ENCODE results near the gene CDH23. TPM values are rescaled to one million over a fixed set of nuclear protein-coding genes. Genes with fewer than 3 reads are reported as not detected.

The CDH23 gene
- total RNA-seq, 1 experiment from 2014 or later: not detected

DNA sequence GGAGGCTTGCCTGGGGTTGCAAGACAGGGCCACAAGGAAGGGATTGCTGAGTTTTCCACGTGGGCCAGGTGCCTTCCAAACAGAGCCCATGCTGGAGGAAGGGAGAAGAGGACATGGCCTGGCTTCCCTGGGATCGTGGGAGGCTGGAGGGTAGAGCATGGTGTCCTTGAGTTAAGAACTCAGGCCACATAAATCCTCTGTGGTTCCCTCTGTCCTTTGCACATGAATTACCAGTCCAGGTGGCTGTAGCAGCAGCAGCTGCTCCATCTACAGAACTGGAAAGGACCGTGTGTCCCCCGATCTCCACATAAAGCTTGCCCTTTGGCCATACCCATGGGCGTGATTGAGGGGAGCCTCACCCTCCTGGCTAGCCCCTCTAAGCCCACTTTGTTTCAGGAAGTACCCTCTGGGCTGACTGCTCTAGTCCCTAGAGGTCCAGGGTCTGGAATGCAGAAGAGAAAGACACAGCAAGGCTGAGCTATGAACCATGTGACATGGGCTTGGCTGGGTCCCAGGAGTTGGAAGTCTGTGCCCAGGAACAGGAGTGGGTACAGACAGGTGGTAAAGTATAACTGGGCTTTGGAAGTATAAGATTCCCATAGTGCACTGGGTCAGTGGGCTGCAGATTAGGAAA is 237.9 kb downstream of the CDH23 start:
- no peaks in the 10 kb centered on the region for H3K36me3 ChIP-seq (ENCODE audit: low read depth, low read length)
- no peaks in the 10 kb centered on the region for H3K9me3 ChIP-seq (ENCODE audit: low read length)
- no peaks in the 10 kb centered on the region for H4K20me1 ChIP-seq (ENCODE audit: low read length)
- no peak overlapping the region for H3K4me3 ChIP-seq (ENCODE audit: low read length)
- no peaks in the 10 kb centered on the region for H3F3A ChIP-seq (ENCODE audit: low read length, unreplicated experiment)
- no peak overlapping the region for H3K27ac ChIP-seq (ENCODE audit: low read length)
- ATAC-seq (no peak), DNase-seq (no peak)
- no peaks in the 10 kb centered on the region for H3K79me2 ChIP-seq (ENCODE audit: low read length)
- intact Hi-C loops (cut with micrococcal nuclease): no loop called here
- TF ChIP-seq, protein P1, sequence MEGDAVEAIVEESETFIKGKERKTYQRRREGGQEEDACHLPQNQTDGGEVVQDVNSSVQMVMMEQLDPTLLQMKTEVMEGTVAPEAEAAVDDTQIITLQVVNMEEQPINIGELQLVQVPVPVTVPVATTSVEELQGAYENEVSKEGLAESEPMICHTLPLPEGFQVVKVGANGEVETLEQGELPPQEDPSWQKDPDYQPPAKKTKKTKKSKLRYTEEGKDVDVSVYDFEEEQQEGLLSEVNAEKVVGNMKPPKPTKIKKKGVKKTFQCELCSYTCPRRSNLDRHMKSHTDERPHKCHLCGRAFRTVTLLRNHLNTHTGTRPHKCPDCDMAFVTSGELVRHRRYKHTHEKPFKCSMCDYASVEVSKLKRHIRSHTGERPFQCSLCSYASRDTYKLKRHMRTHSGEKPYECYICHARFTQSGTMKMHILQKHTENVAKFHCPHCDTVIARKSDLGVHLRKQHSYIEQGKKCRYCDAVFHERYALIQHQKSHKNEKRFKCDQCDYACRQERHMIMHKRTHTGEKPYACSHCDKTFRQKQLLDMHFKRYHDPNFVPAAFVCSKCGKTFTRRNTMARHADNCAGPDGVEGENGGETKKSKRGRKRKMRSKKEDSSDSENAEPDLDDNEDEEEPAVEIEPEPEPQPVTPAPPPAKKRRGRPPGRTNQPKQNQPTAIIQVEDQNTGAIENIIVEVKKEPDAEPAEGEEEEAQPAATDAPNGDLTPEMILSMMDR (conservative IDR thresholded peaks at IDR 0.05; ENCODE audit: low read depth, low read length): no peak
- TF ChIP-seq EZH2phosphoT487 (IDR thresholded peaks at IDR 0.05; ENCODE audit: borderline replicate concordance, low read length): no peak
- no peak for TF ChIP-seq EZH2 (IDR thresholded peaks at IDR 0.05; ENCODE audit: low read length, unreplicated experiment)
- no peak overlapping the region for H3K4me2 ChIP-seq (ENCODE audit: low read length)
- ChIA-PET POLR2A (ENCODE audit: unreplicated experiment) (no interaction called here), CTCF (no interaction called here)
- no peaks in the 10 kb centered on the region for H3K9me2 ChIP-seq (replicated peaks; ENCODE audit: low read length)
- BruUV-seq (replicated peaks): no TSS peak
- H3K4me1 ChIP-seq (ENCODE audit: insufficient read depth, low read length): no peaks in the 10 kb centered on the region
- H3K9ac ChIP-seq (ENCODE audit: low read length): no peak overlapping the region
- no peak overlapping the region for H2AFZ ChIP-seq (ENCODE audit: low read length)
- no peaks in the 10 kb centered on the region for H3K27me3 ChIP-seq (ENCODE audit: low read length)

DNA sequence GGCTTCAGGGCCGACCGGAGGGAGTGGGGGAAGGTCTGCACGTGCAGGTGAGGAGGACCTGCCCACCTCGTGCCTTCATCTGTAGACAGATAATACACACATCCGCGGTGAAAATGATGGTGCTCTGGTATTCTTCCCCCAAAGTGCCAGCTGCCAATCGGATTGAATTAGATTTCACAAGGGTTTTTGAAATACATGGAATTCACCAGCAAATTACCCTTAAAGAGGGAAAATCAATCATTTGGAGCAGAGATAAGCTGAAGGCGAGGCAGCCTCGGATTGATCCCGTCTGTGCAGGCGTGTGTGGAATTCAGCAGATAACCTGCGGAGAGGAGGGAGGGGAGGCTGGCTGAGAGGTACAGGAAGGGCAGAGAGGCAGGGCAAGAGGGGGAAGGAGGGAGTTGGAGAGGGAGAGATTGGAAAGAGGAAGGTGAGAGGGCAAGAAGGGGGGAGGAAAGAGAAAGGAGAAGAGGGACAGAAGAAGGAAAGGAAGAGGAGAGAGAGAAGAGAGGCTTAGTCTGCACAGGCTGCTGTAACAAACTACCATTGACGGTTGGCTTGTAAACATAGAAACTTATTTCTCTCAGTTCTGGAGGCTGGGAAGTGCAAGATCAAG is 238.6 kb downstream of the CDH23 start:
- H2AFZ ChIP-seq (ENCODE audit: low read length): no peak overlapping the region
- H3F3A ChIP-seq (ENCODE audit: low read length, unreplicated experiment): no peaks in the 10 kb centered on the region
- CTCF ChIA-PET: no interaction called here
- DNase-seq (no peak), ATAC-seq (no peak)
- no peak overlapping the region for H3K4me3 ChIP-seq (ENCODE audit: low read length)
- H3K27me3 ChIP-seq (ENCODE audit: low read length): no peaks in the 10 kb centered on the region
- no peak overlapping the region for H3K9ac ChIP-seq (ENCODE audit: low read length)
- H3K9me3 ChIP-seq (ENCODE audit: low read length): no peaks in the 10 kb centered on the region
- POLR2A ChIA-PET (ENCODE audit: unreplicated experiment): no interaction called here
- BruUV-seq (replicated peaks): no TSS peak
- TF ChIP-seq EZH2 (IDR thresholded peaks at IDR 0.05; ENCODE audit: low read length, unreplicated experiment) (no peak), EZH2phosphoT487 (IDR thresholded peaks at IDR 0.05; ENCODE audit: borderline replicate concordance, low read length) (no peak)
- TF ChIP-seq, protein P1 (conservative IDR thresholded peaks at IDR 0.05; ENCODE audit: low read depth, low read length): no peak
- no peak overlapping the region for H3K4me2 ChIP-seq (ENCODE audit: low read length)
- no peaks in the 10 kb centered on the region for H3K79me2 ChIP-seq (ENCODE audit: low read length)
- intact Hi-C loops (cut with micrococcal nuclease): no loop called here
- H3K4me1 ChIP-seq (ENCODE audit: insufficient read depth, low read length): no peaks in the 10 kb centered on the region
- no peaks in the 10 kb centered on the region for H3K36me3 ChIP-seq (ENCODE audit: low read depth, low read length)
- no peaks in the 10 kb centered on the region for H4K20me1 ChIP-seq (ENCODE audit: low read length)
- H3K9me2 ChIP-seq (replicated peaks; ENCODE audit: low read length): no peaks in the 10 kb centered on the region
- no peak overlapping the region for H3K27ac ChIP-seq (ENCODE audit: low read length)

DNA sequence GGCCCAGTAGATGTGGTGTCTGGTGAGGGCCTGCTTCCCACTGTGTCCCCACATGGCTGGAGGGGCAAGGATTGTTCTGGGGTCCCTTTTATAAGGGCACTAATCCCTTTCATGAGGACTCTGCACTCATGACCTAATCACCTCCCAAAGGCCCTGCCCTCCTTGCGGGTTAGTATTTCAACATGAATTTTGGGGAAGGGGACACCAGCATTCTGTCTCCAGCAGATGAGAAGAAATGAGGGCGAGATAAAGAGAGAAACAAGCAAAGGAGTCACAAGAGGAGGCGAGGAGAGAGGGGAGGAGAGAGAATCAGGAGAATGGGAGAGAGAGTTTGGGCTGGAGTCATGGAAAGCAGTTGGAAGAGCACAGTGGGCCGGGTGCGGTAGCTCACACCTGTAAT is 239.1 kb downstream of the CDH23 start:
- intact Hi-C loops (cut with micrococcal nuclease): no loop called here
- Histone ChIP-seq H3K4me1 (ENCODE audit: insufficient read depth, low read length) (no peaks in the 10 kb centered on the region), H3K9me2 (replicated peaks; ENCODE audit: low read length) (no peaks in the 10 kb centered on the region), H3K27me3 (ENCODE audit: low read length) (no peaks in the 10 kb centered on the region), H3K4me3 (ENCODE audit: low read length) (no peak overlapping the region), H3F3A (ENCODE audit: low read length, unreplicated experiment) (no peaks in the 10 kb centered on the region), H2AFZ (ENCODE audit: low read length) (no peak overlapping the region), H3K79me2 (ENCODE audit: low read length) (no peaks in the 10 kb centered on the region), H3K9ac (ENCODE audit: low read length) (no peak overlapping the region), H4K20me1 (ENCODE audit: low read length) (no peaks in the 10 kb centered on the region), H3K4me2 (ENCODE audit: low read length) (no peak overlapping the region), H3K36me3 (ENCODE audit: low read depth, low read length) (no peaks in the 10 kb centered on the region), H3K9me3 (ENCODE audit: low read length) (no peaks in the 10 kb centered on the region), H3K27ac (ENCODE audit: low read length) (no peak overlapping the region)
- BruUV-seq (replicated peaks): no TSS peak
- POLR2A ChIA-PET (ENCODE audit: unreplicated experiment): no interaction called here
- CTCF ChIA-PET: no interaction called here
- ATAC-seq: no peak
- TF ChIP-seq EZH2 (IDR thresholded peaks at IDR 0.05; ENCODE audit: low read length, unreplicated experiment) (no peak), EZH2phosphoT487 (IDR thresholded peaks at IDR 0.05; ENCODE audit: borderline replicate concordance, low read length) (no peak)
- no peak for DNase-seq
